Astrocyte (in vitro differentiated cells and primary cell): ENCODE measurements around the gene DSG2.

Source experiments
- CTCF ChIP-seq: IDR thresholded peaks from 2 replicates; pipeline ENCODE4 v1.5.1; 2011; ENCODE audit warnings: low read depth, mild to moderate bottlenecking, inconsistent platforms, low read length, moderate library complexity; ENCODE audit not compliant: insufficient read depth
- EZH2 ChIP-seq: IDR thresholded peaks from 2 replicates; pipeline ENCODE4 v1.6.1; 2012; ENCODE audit warnings: mild to moderate bottlenecking, low read length, inconsistent platforms; ENCODE audit not compliant: insufficient read depth

GRCh38 chr18:31591113-31591512, 93.1 kb downstream of the DSG2 start:
- TF ChIP-seq EZH2 (no peak), CTCF (no peak)
